Ascending aorta (tissue), 2 donors: ENCODE results near the gene CCDC177. TPM values are rescaled to one million over a fixed set of nuclear protein-coding genes. Genes with fewer than 3 reads are reported as not detected.
"Not testable (repeated sequence)": the region's sequence is repeated elsewhere in the genome, so short reads cannot be mapped to it uniquely, and the experiment has no call there.

Experiments
- DNase-seq, 2 donors: peaks; one replicate each; pipeline ENCODE4 v3.0.0-alpha.2; 2019; ENCODE audit warnings: low spot score in 2 of 2
- H3K27ac ChIP-seq, 2 donors: fragments of 200-600 bp; sonication (generic); one replicate each; pipeline ENCODE4 v1.5.1; 2016 to 2017; ENCODE audit warnings: mild to moderate bottlenecking in 1 of 2
- H3K27me3 ChIP-seq: fragments of 200-600 bp; sonication (generic); one replicate; pipeline ENCODE4 v1.5.1; 2017
- H3K36me3 ChIP-seq, 2 donors: fragments of 200-600 bp; sonication (generic); one replicate each; pipeline ENCODE4 v1.5.1; 2016
- H3K4me1 ChIP-seq, 2 donors: fragments of 200-600 bp; sonication (generic); one replicate each; pipeline ENCODE4 v1.5.1; 2016 to 2017; ENCODE audit warnings: mild to moderate bottlenecking in 1 of 2
- H3K4me3 ChIP-seq, 2 donors: fragments of 200-600 bp; sonication (generic); one replicate each; pipeline ENCODE4 v1.5.1; 2016 to 2017; ENCODE audit warnings: mild to moderate bottlenecking in 1 of 2
- H3K9me3 ChIP-seq, 2 donors: fragments of 200-600 bp; sonication (generic); one replicate each; pipeline ENCODE4 v1.5.1; 2016
- CTCF ChIP-seq, 3 experiments: fragments of 200-600 bp in 2 of 3; fragments of 450-650 bp in 1 of 3; sonication (generic) in 2 of 3; IDR thresholded peaks; one replicate each; pipeline ENCODE4 v1.5.1; 2016 to 2019; ENCODE audit warnings: antibody characterized with exemption in 3 of 3, mild to moderate bottlenecking in 1 of 3, moderate library complexity in 1 of 3
- intact Hi-C: fragments of 100-400 bp; cut with DNase I; formaldehyde crosslinking; loops from one replicate; pipeline ENCODE4 v1.15.1; 2023
- total RNA-seq: library from RNA; depleted of rRNA; stranded (reverse); fragments of >200 nt; gene quantifications from one replicate; pipeline ENCODE4 v1.1.0, GENCODE V29; 2016

CCDC177 gene
- total RNA-seq, 1 donor from 2014 or later = not detected

- intact Hi-C loops = loop anchor here (2.0 to 10.0 kb wide), 2 partner anchors 157 to 1985 kb away; partner anchors contain the start of gene SRSF5
- H3K36me3 ChIP-seq = no peaks in the 10 kb centered on the region
- H3K4me1 ChIP-seq = peaks cover 10 to 26% of the 10 kb centered on the region in 2 donors
- H3K9me3 ChIP-seq = no peaks in the 10 kb centered on the region
- TF ChIP-seq CTCF (IDR thresholded peaks at IDR 0.05) = no peak
- H3K27ac ChIP-seq = peak overlapping the region; percentile 74 to 75
- DNase-seq = no peak
- H3K4me3 ChIP-seq = peak overlapping the region; percentile 50 to 98
- H3K27me3 ChIP-seq = no peaks in the 10 kb centered on the region
Measured at GRCh38 chr14:69610020-69610873, 35.6 kb upstream of the CCDC177 start.

- H3K36me3 ChIP-seq = no peaks in the 10 kb centered on the region
- intact Hi-C loops = no loop called here
- no peak for DNase-seq
- no peaks in the 10 kb centered on the region for H3K9me3 ChIP-seq
- no peak overlapping the region for H3K27ac ChIP-seq
- no peak for TF ChIP-seq CTCF (IDR thresholded peaks at IDR 0.05)
- peaks cover 0 to 3% of the 10 kb centered on the region in 2 donors for H3K4me1 ChIP-seq
- no peaks in the 10 kb centered on the region for H3K27me3 ChIP-seq
- no peak overlapping the region for H3K4me3 ChIP-seq
Measured at GRCh38 chr14:69606258-69607184, 31.9 kb upstream of the CCDC177 start.

DNA sequence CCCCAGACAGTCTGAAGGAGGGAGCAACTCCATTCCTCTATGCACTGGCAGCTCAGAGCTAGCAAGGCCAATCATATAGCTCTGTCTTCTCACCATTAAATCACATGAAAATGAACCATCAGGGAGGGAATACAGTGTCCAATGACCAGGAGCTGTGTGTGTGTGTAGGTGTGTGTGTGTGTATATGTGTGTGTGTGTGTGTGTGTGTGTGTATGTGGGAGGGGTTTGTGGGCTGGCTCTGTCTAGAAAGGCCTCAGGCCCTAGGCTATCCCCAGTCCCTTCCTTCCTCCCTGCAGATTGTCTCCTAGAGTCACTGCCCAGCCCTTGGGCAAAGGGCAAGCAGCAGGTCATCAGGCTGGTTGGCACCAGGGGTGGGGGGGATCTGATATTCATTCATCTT, 31.1 kb upstream of the CCDC177 start:
- no peak overlapping the region for H3K4me3 ChIP-seq
- DNase-seq = no peak
- H3K36me3 ChIP-seq = no peaks in the 10 kb centered on the region
- intact Hi-C loops = no loop called here
- H3K4me1 ChIP-seq = peaks cover 0 to 2% of the 10 kb centered on the region in 2 donors
- no peaks in the 10 kb centered on the region for H3K27me3 ChIP-seq
- H3K9me3 ChIP-seq = no peaks in the 10 kb centered on the region
- no peak for TF ChIP-seq CTCF (IDR thresholded peaks at IDR 0.05)
- H3K27ac ChIP-seq = no peak overlapping the region

- no peaks in the 10 kb centered on the region for H3K9me3 ChIP-seq
- no peaks in the 10 kb centered on the region for H3K36me3 ChIP-seq
- TF ChIP-seq CTCF (IDR thresholded peaks at IDR 0.05) = no peak
- no peaks in the 10 kb centered on the region for H3K27me3 ChIP-seq
- no peak for DNase-seq
- H3K4me3 ChIP-seq = no peak overlapping the region
- no peak overlapping the region for H3K27ac ChIP-seq
- intact Hi-C loops = no loop called here
- H3K4me1 ChIP-seq = no peaks in the 10 kb centered on the region
Measured at GRCh38 chr14:69600304-69600891, 25.7 kb upstream of the CCDC177 start.

GRCh38 chr14:69599431-69599830, 24.8 kb upstream of the CCDC177 start:
- H3K27ac ChIP-seq, H3K27me3 ChIP-seq, H3K9me3 ChIP-seq, H3K4me3 ChIP-seq, H3K4me1 ChIP-seq, intact Hi-C loops, H3K36me3 ChIP-seq, DNase-seq: not testable (repeated sequence)
